GM23248 (cell line): ENCODE measurements around the gene KLK4.

Experiments used
- EZH2 ChIP-seq: fragments of 200-600 bp; sonication (generic); IDR thresholded peaks from 2 replicates; pipeline ENCODE4 v1.6.1; 2018; ENCODE audit warnings: antibody characterized with exemption, mild to moderate bottlenecking; ENCODE audit not compliant: insufficient read depth, poor library complexity, severe bottlenecking
- EZH2phosphoT487 ChIP-seq: fragments of 200-600 bp; sonication (generic); IDR thresholded peaks from 2 replicates; pipeline ENCODE4 v1.6.1; 2018; ENCODE audit warnings: antibody characterized with exemption, moderate library complexity, mild to moderate bottlenecking, low read depth; ENCODE audit not compliant: insufficient read depth

DNA sequence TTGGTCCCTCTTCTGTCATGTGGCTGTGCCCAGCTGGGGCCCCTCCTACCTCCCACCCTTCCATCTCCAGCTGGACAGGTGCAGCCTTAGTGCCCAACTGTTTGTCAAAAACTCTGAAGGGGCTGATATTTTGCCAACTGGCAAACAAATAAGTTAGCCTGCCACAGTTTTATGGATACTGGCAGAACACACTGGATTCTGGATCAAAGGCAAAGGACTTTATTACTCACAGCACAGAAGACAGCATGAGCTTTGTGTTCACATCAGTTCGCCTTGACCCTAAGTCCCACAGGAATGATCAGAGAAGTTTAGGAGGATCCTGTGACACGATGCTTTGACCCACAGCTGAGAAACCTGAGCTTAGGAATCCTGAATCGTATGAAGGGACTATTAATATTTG is 21.6 kb downstream of the KLK4 start:
- TF ChIP-seq EZH2 (no peak), EZH2phosphoT487 (no peak)
